Panc1 (cell line): Measurements from ENCODE around the gene TMEM8B.

Experiments used
- CTCF ChIP-seq: fragments of 450-650 bp; IDR thresholded peaks from 2 replicates; pipeline ENCODE4 v1.5.1; 2017; ENCODE audit warnings: mild to moderate bottlenecking
- POLR2AphosphoS5 ChIP-seq: IDR thresholded peaks from 2 replicates; pipeline ENCODE4 v1.6.1; 2012; ENCODE audit warnings: mild to moderate bottlenecking, low read depth, low read length, moderate library complexity
- REST ChIP-seq, 2 experiments: IDR thresholded peaks; 2 replicates each; pipeline ENCODE4 v1.6.1; 2011 to 2012; ENCODE audit warnings: low read depth in 2 of 2, control low read depth in 1 of 2, low read length in 1 of 2, mild to moderate bottlenecking in 1 of 2, moderate library complexity in 1 of 2; ENCODE audit not compliant: insufficient read depth in 1 of 2
- SIN3A ChIP-seq: IDR thresholded peaks from 2 replicates; pipeline ENCODE4 v1.6.1; 2012; ENCODE audit warnings: low read depth, mild to moderate bottlenecking, low read length, moderate library complexity, borderline replicate concordance; ENCODE audit not compliant: insufficient read depth
- TCF7L2 ChIP-seq: IDR thresholded peaks from 2 replicates; pipeline ENCODE4 v1.6.1; 2011; ENCODE audit warnings: mild to moderate bottlenecking, low read depth, low read length, inconsistent platforms

GRCh38 chr9:35793461-35793860, 35.6 kb upstream of the TMEM8B start:
- no peak for TF ChIP-seq CTCF
- no peak for TF ChIP-seq POLR2AphosphoS5
- TF ChIP-seq REST (IDR thresholded peaks at IDR 0.05; ENCODE audit: insufficient read depth in 1 of 2, low read depth in 2 of 2, low read length in 1 of 2): no peak
- TF ChIP-seq TCF7L2: no peak
- no peak for TF ChIP-seq SIN3A
